ENCODE data around the gene TXNDC8.

DNA sequence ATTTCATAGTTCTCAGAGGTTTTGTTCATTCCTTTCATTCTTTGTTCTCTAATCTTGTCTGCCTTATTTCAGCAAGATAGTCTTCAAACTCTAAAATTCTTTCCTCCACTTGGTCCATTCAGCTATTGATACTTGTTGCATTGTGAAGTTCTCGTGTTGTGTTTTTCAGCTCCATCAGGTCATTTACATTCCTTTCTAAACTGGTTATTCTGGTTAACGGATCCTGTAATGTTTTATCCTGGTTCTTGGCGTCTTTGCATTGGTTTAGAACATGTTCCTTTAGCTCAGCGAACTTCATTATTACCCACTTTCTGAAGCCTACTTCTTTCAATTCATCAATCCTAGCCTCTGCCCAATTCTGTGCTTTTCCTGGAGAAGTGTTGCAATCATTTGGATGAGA, 45.1 kb upstream of the TXNDC8 start:
- TF ChIP-seq, protein P1, sequence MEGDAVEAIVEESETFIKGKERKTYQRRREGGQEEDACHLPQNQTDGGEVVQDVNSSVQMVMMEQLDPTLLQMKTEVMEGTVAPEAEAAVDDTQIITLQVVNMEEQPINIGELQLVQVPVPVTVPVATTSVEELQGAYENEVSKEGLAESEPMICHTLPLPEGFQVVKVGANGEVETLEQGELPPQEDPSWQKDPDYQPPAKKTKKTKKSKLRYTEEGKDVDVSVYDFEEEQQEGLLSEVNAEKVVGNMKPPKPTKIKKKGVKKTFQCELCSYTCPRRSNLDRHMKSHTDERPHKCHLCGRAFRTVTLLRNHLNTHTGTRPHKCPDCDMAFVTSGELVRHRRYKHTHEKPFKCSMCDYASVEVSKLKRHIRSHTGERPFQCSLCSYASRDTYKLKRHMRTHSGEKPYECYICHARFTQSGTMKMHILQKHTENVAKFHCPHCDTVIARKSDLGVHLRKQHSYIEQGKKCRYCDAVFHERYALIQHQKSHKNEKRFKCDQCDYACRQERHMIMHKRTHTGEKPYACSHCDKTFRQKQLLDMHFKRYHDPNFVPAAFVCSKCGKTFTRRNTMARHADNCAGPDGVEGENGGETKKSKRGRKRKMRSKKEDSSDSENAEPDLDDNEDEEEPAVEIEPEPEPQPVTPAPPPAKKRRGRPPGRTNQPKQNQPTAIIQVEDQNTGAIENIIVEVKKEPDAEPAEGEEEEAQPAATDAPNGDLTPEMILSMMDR (IDR thresholded peaks at IDR 0.05) = no peak
- no peak for TF ChIP-seq POLR2A (IDR thresholded peaks at IDR 0.05)
